GM12878 (cell line): ENCODE results near the gene ROBO4. TPM values are rescaled to one million over a fixed set of nuclear protein-coding genes. Genes with fewer than 3 reads are reported as not detected.

Experiments used
- E2F8 ChIP-seq: fragments of 450-650 bp; IDR thresholded peaks from 2 replicates; pipeline ENCODE4 v1.6.1; 2018; ENCODE audit warnings: mild to moderate bottlenecking, low read depth, moderate library complexity; ENCODE audit not compliant: partially characterized antibody
- FOS ChIP-seq: IDR thresholded peaks from 3 replicates; pipeline ENCODE4 v1.6.1; 2011; ENCODE audit warnings: borderline replicate concordance; ENCODE audit not compliant: insufficient read length; ENCODE audit errors: extremely low read depth
- SIN3A ChIP-seq: IDR thresholded peaks from 2 replicates; pipeline ENCODE4 v1.6.1; 2012; ENCODE audit warnings: low read depth, low read length, improper control_type of control experiment
- SMARCA5 ChIP-seq: fragments of 450-650 bp; IDR thresholded peaks from 2 replicates; pipeline ENCODE4 v1.6.1; 2017; ENCODE audit warnings: mild to moderate bottlenecking
- SMC3 ChIP-seq: IDR thresholded peaks from 2 replicates; pipeline ENCODE4 v1.6.1; 2011; ENCODE audit warnings: low read length, improper control_type of control experiment, borderline replicate concordance
- YY1 ChIP-seq: IDR thresholded peaks from 2 replicates; pipeline ENCODE4 v1.6.1; 2011; ENCODE audit warnings: low read depth, mild to moderate bottlenecking, low read length
- polyA plus RNA-seq, 11 experiments: library from polyadenylated mRNA; depleted of rRNA in 4 of 11; unstranded in 6 of 11; stranded (reverse) in 5 of 11; fragments of >200 nt; fragmentation: Nextera tagmentation in 4 of 11; fragmentation: Illumina TruSeq in 1 of 11; extraction: Ambion mirVana in 4 of 11; extraction: Trizol in 1 of 11; gene quantifications; 1 replicate in 1 of 11; 2 replicates in 10 of 11; pipeline versions ENCODE4 v1.2.1 to v1.2.3, GENCODE V29; 2011 to 2016; ENCODE audit warnings: inconsistent platforms in 2 of 11, missing spikeins in 2 of 11, low read depth in 1 of 11
- total RNA-seq, 4 experiments: library from RNA; depleted of rRNA in 3 of 4; stranded (reverse); fragments of >200 nt in 3 of 4; fragmentation: Illumina TruSeq in 1 of 4; extraction: Trizol in 1 of 4; gene quantifications; 2 replicates each; pipeline versions ENCODE4 v1.2.1 to v1.2.3, GENCODE V29; 2013 to 2021
- TF ChIP-seq, protein P1 (sequence below): IDR thresholded peaks from 2 replicates; pipeline ENCODE4 v1.6.1; 2011; ENCODE audit warnings: borderline replicate concordance, low read depth, mild to moderate bottlenecking, moderate library complexity, low read length; ENCODE audit not compliant: insufficient read depth, poor library complexity, severe bottlenecking
- TF ChIP-seq, protein P2 (sequence below): fragments of 450-650 bp; IDR thresholded peaks from 2 replicates; pipeline ENCODE4 v1.6.1; 2017; ENCODE audit warnings: antibody characterized with exemption, mild to moderate bottlenecking, moderate library complexity

Gene ROBO4
- total and polyA plus RNA-seq, 10 of the 15 experiments (the other 5 are each of a cell fraction or from before 2014, with no cell fraction given) = not detected

DNA sequence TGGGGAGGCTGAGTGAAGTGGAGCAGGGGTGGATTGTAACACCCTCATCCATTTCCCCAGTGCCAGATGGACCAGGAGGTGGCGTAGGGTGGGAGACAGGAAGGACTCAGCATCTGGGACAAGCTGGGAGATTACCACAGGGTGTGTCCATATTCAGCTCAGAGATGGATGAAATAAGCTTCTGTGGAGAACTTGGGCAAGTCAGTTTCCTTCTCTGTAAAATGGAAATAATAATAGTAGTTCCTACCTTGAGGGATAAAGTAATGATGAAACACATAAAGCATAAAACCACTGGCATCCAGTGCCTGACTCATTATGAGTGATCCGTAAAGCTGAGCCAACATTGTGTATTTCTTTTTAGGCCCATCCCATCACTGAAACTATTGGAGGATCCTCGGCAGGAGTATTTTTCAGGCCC lies 607 bp upstream of the ROBO4 start (continued):
- TF ChIP-seq, protein P1, sequence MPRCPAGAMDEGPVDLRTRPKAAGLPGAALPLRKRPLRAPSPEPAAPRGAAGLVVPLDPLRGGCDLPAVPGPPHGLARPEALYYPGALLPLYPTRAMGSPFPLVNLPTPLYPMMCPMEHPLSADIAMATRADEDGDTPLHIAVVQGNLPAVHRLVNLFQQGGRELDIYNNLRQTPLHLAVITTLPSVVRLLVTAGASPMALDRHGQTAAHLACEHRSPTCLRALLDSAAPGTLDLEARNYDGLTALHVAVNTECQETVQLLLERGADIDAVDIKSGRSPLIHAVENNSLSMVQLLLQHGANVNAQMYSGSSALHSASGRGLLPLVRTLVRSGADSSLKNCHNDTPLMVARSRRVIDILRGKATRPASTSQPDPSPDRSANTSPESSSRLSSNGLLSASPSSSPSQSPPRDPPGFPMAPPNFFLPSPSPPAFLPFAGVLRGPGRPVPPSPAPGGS = no peak
- TF ChIP-seq, protein P2, sequence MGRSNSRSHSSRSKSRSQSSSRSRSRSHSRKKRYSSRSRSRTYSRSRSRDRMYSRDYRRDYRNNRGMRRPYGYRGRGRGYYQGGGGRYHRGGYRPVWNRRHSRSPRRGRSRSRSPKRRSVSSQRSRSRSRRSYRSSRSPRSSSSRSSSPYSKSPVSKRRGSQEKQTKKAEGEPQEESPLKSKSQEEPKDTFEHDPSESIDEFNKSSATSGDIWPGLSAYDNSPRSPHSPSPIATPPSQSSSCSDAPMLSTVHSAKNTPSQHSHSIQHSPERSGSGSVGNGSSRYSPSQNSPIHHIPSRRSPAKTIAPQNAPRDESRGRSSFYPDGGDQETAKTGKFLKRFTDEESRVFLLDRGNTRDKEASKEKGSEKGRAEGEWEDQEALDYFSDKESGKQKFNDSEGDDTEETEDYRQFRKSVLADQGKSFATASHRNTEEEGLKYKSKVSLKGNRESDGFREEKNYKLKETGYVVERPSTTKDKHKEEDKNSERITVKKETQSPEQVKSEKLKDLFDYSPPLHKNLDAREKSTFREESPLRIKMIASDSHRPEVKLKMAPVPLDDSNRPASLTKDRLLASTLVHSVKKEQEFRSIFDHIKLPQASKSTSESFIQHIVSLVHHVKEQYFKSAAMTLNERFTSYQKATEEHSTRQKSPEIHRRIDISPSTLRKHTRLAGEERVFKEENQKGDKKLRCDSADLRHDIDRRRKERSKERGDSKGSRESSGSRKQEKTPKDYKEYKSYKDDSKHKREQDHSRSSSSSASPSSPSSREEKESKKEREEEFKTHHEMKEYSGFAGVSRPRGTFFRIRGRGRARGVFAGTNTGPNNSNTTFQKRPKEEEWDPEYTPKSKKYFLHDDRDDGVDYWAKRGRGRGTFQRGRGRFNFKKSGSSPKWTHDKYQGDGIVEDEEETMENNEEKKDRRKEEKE = no peak
- TF ChIP-seq YY1 (no peak), E2F8 (no peak), SMARCA5 (no peak), SMC3 (no peak), SIN3A (no peak), FOS (no peak)
